ENCODE measurements around the gene MLLT3.

DNA sequence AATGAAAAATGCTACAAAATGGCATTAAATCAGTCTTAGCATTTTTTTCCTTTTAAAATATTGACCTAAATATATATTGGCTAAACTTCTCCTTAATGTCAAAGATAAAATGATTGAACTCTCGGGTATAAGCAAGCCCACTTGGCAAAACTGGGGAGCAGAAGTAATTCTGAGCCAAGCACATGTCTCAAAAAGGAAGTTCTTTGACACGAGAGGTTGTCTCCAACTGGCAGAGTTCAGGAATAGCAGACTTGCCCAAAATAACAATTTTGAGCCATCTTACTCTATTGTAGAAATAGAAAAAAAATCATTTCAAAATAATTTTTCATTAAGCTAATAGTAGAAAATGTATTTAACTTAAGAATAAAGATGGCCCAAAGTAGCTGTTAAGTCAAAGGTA is 10.4 kb upstream of the MLLT3 start:
- TF ChIP-seq, protein P1, sequence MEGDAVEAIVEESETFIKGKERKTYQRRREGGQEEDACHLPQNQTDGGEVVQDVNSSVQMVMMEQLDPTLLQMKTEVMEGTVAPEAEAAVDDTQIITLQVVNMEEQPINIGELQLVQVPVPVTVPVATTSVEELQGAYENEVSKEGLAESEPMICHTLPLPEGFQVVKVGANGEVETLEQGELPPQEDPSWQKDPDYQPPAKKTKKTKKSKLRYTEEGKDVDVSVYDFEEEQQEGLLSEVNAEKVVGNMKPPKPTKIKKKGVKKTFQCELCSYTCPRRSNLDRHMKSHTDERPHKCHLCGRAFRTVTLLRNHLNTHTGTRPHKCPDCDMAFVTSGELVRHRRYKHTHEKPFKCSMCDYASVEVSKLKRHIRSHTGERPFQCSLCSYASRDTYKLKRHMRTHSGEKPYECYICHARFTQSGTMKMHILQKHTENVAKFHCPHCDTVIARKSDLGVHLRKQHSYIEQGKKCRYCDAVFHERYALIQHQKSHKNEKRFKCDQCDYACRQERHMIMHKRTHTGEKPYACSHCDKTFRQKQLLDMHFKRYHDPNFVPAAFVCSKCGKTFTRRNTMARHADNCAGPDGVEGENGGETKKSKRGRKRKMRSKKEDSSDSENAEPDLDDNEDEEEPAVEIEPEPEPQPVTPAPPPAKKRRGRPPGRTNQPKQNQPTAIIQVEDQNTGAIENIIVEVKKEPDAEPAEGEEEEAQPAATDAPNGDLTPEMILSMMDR (IDR thresholded peaks at IDR 0.05), result no peak
- no peak for TF ChIP-seq EP300 (IDR thresholded peaks at IDR 0.05)
- no peak for TF ChIP-seq POLR2A (IDR thresholded peaks at IDR 0.05)
